ENCODE data around the gene CAMK2A.

DNA sequence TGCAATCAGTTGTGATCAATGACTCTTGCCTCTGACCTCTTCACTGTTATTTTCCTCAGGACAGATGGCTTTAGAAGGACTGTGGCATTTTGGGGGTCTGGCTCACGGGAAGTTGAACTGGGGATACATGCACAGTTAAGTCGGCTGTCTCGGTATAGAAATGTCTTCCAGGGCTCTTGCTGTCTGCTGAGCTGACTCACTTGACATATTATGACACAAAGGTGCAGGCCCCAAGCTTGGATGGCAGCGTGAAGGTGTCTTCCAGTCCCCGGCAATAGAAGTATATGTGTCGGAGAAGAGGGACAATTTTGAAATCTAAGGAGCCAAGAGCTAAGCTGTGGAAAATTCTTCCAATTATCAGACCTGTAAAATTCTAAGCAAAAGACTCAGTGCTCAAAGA lies 22.9 kb upstream of the CAMK2A start:
- TF ChIP-seq, protein P1, sequence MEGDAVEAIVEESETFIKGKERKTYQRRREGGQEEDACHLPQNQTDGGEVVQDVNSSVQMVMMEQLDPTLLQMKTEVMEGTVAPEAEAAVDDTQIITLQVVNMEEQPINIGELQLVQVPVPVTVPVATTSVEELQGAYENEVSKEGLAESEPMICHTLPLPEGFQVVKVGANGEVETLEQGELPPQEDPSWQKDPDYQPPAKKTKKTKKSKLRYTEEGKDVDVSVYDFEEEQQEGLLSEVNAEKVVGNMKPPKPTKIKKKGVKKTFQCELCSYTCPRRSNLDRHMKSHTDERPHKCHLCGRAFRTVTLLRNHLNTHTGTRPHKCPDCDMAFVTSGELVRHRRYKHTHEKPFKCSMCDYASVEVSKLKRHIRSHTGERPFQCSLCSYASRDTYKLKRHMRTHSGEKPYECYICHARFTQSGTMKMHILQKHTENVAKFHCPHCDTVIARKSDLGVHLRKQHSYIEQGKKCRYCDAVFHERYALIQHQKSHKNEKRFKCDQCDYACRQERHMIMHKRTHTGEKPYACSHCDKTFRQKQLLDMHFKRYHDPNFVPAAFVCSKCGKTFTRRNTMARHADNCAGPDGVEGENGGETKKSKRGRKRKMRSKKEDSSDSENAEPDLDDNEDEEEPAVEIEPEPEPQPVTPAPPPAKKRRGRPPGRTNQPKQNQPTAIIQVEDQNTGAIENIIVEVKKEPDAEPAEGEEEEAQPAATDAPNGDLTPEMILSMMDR (conservative IDR thresholded peaks at IDR 0.05) = no peak
- TF ChIP-seq EZH2 (IDR thresholded peaks at IDR 0.05; ENCODE audit: low read depth) = no peak
